GM10847 (cell line): Measurements from ENCODE around the gene GLT6D1.

Experiments
- POLR2A ChIP-seq: IDR thresholded peaks from 2 replicates; pipeline ENCODE4 v1.6.1; 2011; ENCODE audit not compliant: insufficient read length; ENCODE audit errors: extremely low read depth

Gene GLT6D1

GRCh38 chr9:135639196-135639595 is at the start of gene GLT6D1:
Gene GLT6D1, minus strand, starts transcription at chr9:135639540. Its CDS starts 353 bp downstream, at chr9:135639187.
- TF ChIP-seq POLR2A = no peak

- TF ChIP-seq POLR2A = no peak
Measured at GRCh38 chr9:135689011-135689410, 49.7 kb upstream of the GLT6D1 start.

- no peak for TF ChIP-seq POLR2A
Measured at GRCh38 chr9:135687216-135687615, 47.9 kb upstream of the GLT6D1 start.

- TF ChIP-seq POLR2A = no peak
Measured at GRCh38 chr9:135684691-135685090, 45.4 kb upstream of the GLT6D1 start.

- TF ChIP-seq POLR2A = no peak
Measured at GRCh38 chr9:135683401-135684034, 44.2 kb upstream of the GLT6D1 start.

GRCh38 chr9:135681161-135681560 is 41.8 kb upstream of the GLT6D1 start:
- no peak for TF ChIP-seq POLR2A

- TF ChIP-seq POLR2A = no peak
Measured at GRCh38 chr9:135680056-135680455, 40.7 kb upstream of the GLT6D1 start.

- TF ChIP-seq POLR2A = no peak
Measured at GRCh38 chr9:135678236-135679017, 39.1 kb upstream of the GLT6D1 start.

- TF ChIP-seq POLR2A = no peak
Measured at GRCh38 chr9:135677641-135678168, 38.4 kb upstream of the GLT6D1 start.

- TF ChIP-seq POLR2A = no peak
Measured at GRCh38 chr9:135676891-135677290, 37.6 kb upstream of the GLT6D1 start.

GRCh38 chr9:135674977-135675376 is 35.6 kb upstream of the GLT6D1 start:
- no peak for TF ChIP-seq POLR2A

GRCh38 chr9:135673941-135674340 is 34.6 kb upstream of the GLT6D1 start:
- TF ChIP-seq POLR2A = no peak

- no peak for TF ChIP-seq POLR2A
Measured at GRCh38 chr9:135671591-135672041, 32.3 kb upstream of the GLT6D1 start.

- no peak for TF ChIP-seq POLR2A
Measured at GRCh38 chr9:135670721-135671590, 31.6 kb upstream of the GLT6D1 start.

- TF ChIP-seq POLR2A = no peak
Measured at GRCh38 chr9:135669616-135670285, 30.4 kb upstream of the GLT6D1 start.
